KOPT-K1 (cell line): ENCODE results near the gene CEP112.

ENCODE experiments used
- H3K27ac ChIP-seq: fragments of 200-600 bp; sonication (generic); 2 replicates; pipeline ENCODE4 v1.5.1; 2016; ENCODE audit warnings: antibody characterized with exemption, mild to moderate bottlenecking, low read depth, low read length; ENCODE audit not compliant: poor library complexity, severe bottlenecking
- H3K36me3 ChIP-seq: fragments of 200-600 bp; sonication (generic); 2 replicates; pipeline ENCODE4 v1.5.1; 2017; ENCODE audit warnings: antibody characterized with exemption, mild to moderate bottlenecking, low read length, moderate library complexity; ENCODE audit not compliant: insufficient read depth
- H3K9me3 ChIP-seq: fragments of 200-600 bp; sonication (generic); 2 replicates; pipeline ENCODE4 v1.5.1; 2017; ENCODE audit warnings: antibody characterized with exemption, low read length, mild to moderate bottlenecking; ENCODE audit not compliant: insufficient read depth, poor library complexity, severe bottlenecking

Gene CEP112

DNA sequence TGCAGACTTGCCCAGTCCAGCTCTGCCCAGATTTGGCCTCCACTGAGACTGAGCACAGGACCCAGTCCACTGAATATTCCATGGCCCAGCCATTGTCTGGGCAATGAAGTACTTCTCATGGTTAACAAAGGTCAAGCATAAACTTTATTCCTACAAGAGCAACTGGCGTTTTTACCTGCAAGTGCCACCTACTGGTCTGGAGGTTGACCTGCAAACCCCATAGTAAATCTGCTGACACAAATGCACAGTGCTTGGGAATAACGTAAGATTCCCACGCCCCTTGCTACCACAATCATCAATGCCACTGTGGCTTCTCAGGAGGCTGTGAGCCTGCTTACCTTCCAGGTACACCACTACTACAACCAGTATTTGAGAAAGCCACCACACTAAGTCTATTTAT lies 170.2 kb downstream of the CEP112 start:
- Histone ChIP-seq H3K9me3 (peaks cover 38% of the 10 kb centered on the region), H3K27ac (no peak overlapping the region), H3K36me3 (0 out of 2 replicates have a peak, but pooled peaks cover 5% of the 10 kb centered on the region)

GRCh38 chr17:66018786-66019185 lies 173.1 kb downstream of the CEP112 start:
- Histone ChIP-seq H3K9me3 (peaks cover 23% of the 10 kb centered on the region), H3K36me3 (no peaks in the 10 kb centered on the region)

GRCh38 chr17:66016231-66016630 lies 175.7 kb downstream of the CEP112 start:
- Histone ChIP-seq H3K9me3 (no peaks in the 10 kb centered on the region), H3K36me3 (no peaks in the 10 kb centered on the region), H3K27ac (no peak overlapping the region)

More at GRCh38 chr17:66018786-66019185, 173.1 kb downstream of the CEP112 start:
- no peak overlapping the region for H3K27ac ChIP-seq

- no peak overlapping the region for H3K27ac ChIP-seq
- H3K9me3 ChIP-seq: peaks cover 4% of the 10 kb centered on the region
- H3K36me3 ChIP-seq: no peaks in the 10 kb centered on the region
Observed at GRCh38 chr17:66008680-66009079, 183.3 kb downstream of the CEP112 start.

DNA sequence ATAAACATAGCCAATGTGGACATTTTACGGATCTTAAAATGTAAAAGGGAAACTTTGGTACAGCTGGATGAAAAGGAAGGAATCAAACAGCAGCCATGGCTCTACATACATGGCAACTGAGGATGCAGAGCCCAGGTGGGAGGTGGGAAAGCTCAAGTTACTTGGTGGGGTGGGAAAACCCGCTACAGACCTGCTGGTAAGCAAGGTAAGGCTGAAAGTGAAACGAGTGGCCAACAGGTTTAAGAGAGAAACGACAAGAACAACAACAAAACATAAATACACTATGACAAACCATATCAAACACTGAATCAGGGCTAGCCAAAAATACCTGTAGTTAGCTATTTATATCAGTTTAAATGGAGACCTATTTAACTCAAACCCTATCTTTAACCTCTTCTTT lies 185.3 kb downstream of the CEP112 start:
- Histone ChIP-seq H3K9me3 (peaks cover 4% of the 10 kb centered on the region), H3K27ac (no peak overlapping the region), H3K36me3 (no peaks in the 10 kb centered on the region)

GRCh38 chr17:66002812-66003211 lies 189.1 kb downstream of the CEP112 start:
- H3K36me3 ChIP-seq: no peaks in the 10 kb centered on the region
- no peaks in the 10 kb centered on the region for H3K9me3 ChIP-seq
- H3K27ac ChIP-seq: no peak overlapping the region

- H3K36me3 ChIP-seq: no peaks in the 10 kb centered on the region
- no peaks in the 10 kb centered on the region for H3K9me3 ChIP-seq
- no peak overlapping the region for H3K27ac ChIP-seq
Observed at GRCh38 chr17:66002063-66002585, 189.8 kb downstream of the CEP112 start.

DNA sequence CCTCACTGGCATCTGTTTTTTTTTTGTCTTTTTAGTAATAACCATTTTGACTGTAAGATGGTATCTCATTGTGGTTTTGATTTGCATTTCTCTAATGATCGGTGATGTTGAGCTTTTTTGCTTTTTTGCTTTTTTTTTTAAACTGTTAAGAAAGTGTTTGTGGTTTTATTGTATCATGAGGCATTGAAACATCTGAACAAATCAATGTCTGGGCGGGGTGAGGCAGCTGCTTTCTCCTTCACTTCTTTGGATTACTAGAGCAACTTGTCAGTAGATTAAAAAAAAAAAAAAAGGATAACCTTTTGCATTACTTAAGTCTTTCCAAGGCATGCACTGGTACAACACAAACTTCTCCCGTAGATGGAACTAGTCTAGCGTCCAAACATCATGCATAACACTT lies 191.7 kb downstream of the CEP112 start:
- H3K9me3 ChIP-seq: peaks cover 8% of the 10 kb centered on the region
- peak overlapping the region; percentile 4 for H3K27ac ChIP-seq
- H3K36me3 ChIP-seq: no peaks in the 10 kb centered on the region

DNA sequence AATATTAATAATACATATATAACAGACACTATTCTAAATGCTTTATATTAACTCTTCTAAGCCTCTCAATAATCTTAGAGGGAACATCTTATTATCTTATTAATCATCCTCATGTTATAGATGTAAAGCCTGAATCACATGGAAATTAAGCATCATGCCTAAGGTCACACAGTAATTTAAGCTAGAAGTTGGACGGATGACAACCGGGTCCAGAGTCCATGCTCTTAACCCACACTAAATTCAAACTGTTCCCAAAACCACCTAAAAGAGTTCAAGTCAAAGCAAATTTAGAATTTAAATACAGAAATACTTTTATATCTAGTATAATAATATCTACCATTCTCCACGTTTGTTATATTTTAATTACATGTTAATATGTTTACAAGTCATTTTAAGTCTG lies 193.3 kb downstream of the CEP112 start:
- H3K9me3 ChIP-seq: peaks cover 8% of the 10 kb centered on the region
- H3K36me3 ChIP-seq: no peaks in the 10 kb centered on the region
- no peak overlapping the region for H3K27ac ChIP-seq

DNA sequence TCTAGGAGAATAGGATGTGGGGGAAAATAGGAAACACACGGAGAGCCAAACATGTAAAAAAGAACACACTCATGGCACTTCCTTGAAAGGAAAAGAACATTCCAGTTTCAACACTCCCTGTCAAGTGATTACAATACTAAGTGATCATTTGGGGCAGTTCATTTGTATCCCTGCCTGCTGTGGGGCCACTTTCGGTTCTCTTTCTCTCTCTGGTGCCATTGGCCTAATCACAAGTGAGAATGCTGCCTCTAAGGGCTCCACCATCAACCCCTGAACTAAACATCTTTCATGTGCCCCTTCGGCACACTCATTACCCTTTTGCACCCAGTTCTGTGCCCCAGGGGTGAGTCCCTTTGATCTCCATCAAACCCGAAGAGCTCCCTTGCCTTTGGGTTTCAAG lies 197.3 kb downstream of the CEP112 start:
- Histone ChIP-seq H3K9me3 (peaks cover 8% of the 10 kb centered on the region), H3K36me3 (no peaks in the 10 kb centered on the region), H3K27ac (no peak overlapping the region)

GRCh38 chr17:65994114-65994513 lies 197.8 kb downstream of the CEP112 start:
- Histone ChIP-seq H3K36me3 (no peaks in the 10 kb centered on the region), H3K27ac (no peak overlapping the region), H3K9me3 (peaks cover 10% of the 10 kb centered on the region)

DNA sequence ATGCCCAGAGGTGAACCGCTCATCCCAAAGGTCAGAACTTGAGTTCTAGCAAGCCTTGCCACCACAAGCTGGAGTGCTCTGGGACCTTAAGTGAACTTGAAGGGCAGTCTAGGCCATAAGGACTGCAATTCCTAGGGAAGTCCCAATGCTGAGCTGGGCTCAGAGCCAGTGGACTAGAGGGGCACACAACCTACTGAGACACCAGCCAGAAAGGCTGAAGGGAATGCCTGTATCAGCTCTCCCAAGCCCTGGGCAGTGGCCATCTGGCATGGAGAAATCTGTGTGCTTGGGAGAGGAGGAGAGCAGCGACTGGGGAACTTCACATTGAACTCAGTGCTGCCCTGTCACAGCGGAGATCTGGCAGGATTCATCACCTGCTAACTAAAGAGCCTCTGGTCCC lies 201.3 kb downstream of the CEP112 start:
- H3K27ac ChIP-seq: no peak overlapping the region
- peaks cover 24% of the 10 kb centered on the region for H3K9me3 ChIP-seq
- H3K36me3 ChIP-seq: no peaks in the 10 kb centered on the region

- H3K36me3 ChIP-seq: no peaks in the 10 kb centered on the region
- no peak overlapping the region for H3K27ac ChIP-seq
- H3K9me3 ChIP-seq: peaks cover 19% of the 10 kb centered on the region
Observed at GRCh38 chr17:65988451-65988850, 203.5 kb downstream of the CEP112 start.

DNA sequence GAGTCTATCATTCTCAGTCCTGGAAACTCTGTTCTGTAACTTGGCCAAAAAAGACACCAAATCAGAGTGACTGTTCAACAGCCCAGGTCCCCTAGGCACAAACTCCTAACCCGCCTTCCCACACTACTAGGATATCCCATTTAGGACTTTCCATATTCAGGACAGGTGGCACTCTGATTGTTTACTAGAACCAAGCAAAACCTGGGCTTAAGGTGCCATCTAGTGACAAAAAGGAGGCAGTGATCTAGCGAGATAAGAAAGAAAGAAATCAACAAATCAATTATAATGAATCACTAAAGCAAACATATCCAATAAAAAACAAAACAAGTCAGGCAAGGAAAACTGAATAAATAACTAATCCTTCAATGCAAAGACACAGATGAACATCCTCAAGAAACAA lies 203.9 kb downstream of the CEP112 start:
- Histone ChIP-seq H3K9me3 (peaks cover 19% of the 10 kb centered on the region), H3K36me3 (no peaks in the 10 kb centered on the region), H3K27ac (no peak overlapping the region)

DNA sequence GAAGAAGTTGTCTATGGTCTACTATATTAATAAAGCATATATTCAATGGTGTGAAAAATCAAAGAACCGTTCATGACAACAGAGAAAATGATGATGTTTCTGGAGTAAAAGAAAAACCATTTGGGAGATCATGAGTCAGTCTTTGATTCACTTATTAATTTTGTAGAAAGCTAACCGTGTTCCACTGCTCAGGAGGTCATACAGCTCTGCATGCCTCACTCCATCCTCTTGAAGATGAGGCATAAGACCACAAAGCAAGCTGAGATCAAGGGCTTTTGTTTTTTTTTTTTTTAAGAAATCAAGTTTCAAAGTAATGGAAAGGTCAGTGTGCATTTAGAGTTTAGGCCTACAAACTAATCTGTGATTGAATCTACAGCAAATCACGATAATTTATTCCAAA lies 206.4 kb downstream of the CEP112 start:
- Histone ChIP-seq H3K27ac (no peak overlapping the region), H3K9me3 (peaks cover 19% of the 10 kb centered on the region), H3K36me3 (no peaks in the 10 kb centered on the region)

GRCh38 chr17:65984299-65984698 lies 207.6 kb downstream of the CEP112 start:
- Histone ChIP-seq H3K36me3 (no peaks in the 10 kb centered on the region), H3K27ac (no peak overlapping the region), H3K9me3 (peaks cover 19% of the 10 kb centered on the region)
